ENCODE results near the gene SSH2. TPM values are rescaled to one million over a fixed set of nuclear protein-coding genes. Genes with fewer than 3 reads are reported as not detected.

The SSH2 gene
- total RNA-seq, 1 donor from 2014 or later = 37.6 TPM

GRCh38 chr17:29640981-29641642, 288.9 kb downstream of the SSH2 start:
- H3K9me3 ChIP-seq = no peaks in the 10 kb centered on the region
- no peaks in the 10 kb centered on the region for H3K36me3 ChIP-seq
- peak overlapping the region; percentile 87 for H3K27ac ChIP-seq
- H3K4me3 ChIP-seq = no peak overlapping the region
- H3K4me1 ChIP-seq = peaks cover 73% of the 10 kb centered on the region
- TF ChIP-seq, protein P1, sequence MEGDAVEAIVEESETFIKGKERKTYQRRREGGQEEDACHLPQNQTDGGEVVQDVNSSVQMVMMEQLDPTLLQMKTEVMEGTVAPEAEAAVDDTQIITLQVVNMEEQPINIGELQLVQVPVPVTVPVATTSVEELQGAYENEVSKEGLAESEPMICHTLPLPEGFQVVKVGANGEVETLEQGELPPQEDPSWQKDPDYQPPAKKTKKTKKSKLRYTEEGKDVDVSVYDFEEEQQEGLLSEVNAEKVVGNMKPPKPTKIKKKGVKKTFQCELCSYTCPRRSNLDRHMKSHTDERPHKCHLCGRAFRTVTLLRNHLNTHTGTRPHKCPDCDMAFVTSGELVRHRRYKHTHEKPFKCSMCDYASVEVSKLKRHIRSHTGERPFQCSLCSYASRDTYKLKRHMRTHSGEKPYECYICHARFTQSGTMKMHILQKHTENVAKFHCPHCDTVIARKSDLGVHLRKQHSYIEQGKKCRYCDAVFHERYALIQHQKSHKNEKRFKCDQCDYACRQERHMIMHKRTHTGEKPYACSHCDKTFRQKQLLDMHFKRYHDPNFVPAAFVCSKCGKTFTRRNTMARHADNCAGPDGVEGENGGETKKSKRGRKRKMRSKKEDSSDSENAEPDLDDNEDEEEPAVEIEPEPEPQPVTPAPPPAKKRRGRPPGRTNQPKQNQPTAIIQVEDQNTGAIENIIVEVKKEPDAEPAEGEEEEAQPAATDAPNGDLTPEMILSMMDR (IDR thresholded peaks at IDR 0.05) = no peak
- TF ChIP-seq POLR2AphosphoS5 (IDR thresholded peaks at IDR 0.05; ENCODE audit: insufficient read depth in 1 of 2, low read depth in 1 of 2) = peak in 1 of 2 donors; percentile 41
- intact Hi-C loops (cut with DNase I) = no loop called here
- no peaks in the 10 kb centered on the region for H3K27me3 ChIP-seq
- no peak for DNase-seq (ENCODE audit: extremely low spot score in 2 of 2)

GRCh38 chr17:29640413-29640812, 289.6 kb downstream of the SSH2 start:
- no peaks in the 10 kb centered on the region for H3K9me3 ChIP-seq
- no peaks in the 10 kb centered on the region for H3K36me3 ChIP-seq
- intact Hi-C loops (cut with DNase I) = no loop called here
- no peak overlapping the region for H3K4me3 ChIP-seq
- TF ChIP-seq POLR2A (IDR thresholded peaks at IDR 0.05) (no peak), POLR2AphosphoS5 (IDR thresholded peaks at IDR 0.05; ENCODE audit: insufficient read depth in 1 of 2, low read depth in 1 of 2) (no peak)
- TF ChIP-seq, protein P1 (IDR thresholded peaks at IDR 0.05) = no peak
- H3K27ac ChIP-seq = peak overlapping the region; percentile 87
- no peak for DNase-seq (ENCODE audit: extremely low spot score in 2 of 2)
- H3K27me3 ChIP-seq = no peaks in the 10 kb centered on the region
- H3K4me1 ChIP-seq = peaks cover 67% of the 10 kb centered on the region

DNA sequence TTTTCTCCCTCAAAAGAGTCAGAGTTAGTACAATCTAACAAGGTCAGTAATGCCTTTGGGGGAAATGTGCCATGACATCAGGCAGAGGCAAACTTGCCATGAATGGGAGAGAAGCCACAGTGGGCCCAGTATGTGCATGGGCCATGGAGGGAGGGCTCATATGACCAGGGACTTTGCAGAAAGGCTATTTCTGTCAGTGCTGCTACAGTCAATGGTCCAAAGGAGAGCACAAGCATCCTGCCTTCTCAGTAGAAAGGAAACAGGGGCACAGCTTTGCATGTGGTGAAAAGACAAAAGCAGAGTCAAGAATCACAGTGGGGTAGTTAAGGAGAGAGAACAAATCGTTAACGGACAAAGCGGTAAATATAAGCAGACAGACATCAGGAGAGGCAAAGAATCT, 296.1 kb downstream of the SSH2 start:
- Histone ChIP-seq H3K4me1 (peaks cover 2% of the 10 kb centered on the region), H3K4me3 (no peak overlapping the region), H3K9me3 (no peaks in the 10 kb centered on the region), H3K36me3 (peaks cover 0 to 18% of the 10 kb centered on the region in 2 donors), H3K27ac (no peak overlapping the region), H3K27me3 (no peaks in the 10 kb centered on the region)
- intact Hi-C loops (cut with DNase I) = loop anchor here (5.0 kb wide), 1 partner anchor 143 kb away; no protein-coding TSS in a partner anchor
- DNase-seq (ENCODE audit: extremely low spot score in 2 of 2) = no peak
- TF ChIP-seq POLR2A (IDR thresholded peaks at IDR 0.05) (no peak), POLR2AphosphoS5 (IDR thresholded peaks at IDR 0.05; ENCODE audit: insufficient read depth in 1 of 2, low read depth in 1 of 2) (no peak)
- TF ChIP-seq, protein P1 (IDR thresholded peaks at IDR 0.05) = no peak

DNA sequence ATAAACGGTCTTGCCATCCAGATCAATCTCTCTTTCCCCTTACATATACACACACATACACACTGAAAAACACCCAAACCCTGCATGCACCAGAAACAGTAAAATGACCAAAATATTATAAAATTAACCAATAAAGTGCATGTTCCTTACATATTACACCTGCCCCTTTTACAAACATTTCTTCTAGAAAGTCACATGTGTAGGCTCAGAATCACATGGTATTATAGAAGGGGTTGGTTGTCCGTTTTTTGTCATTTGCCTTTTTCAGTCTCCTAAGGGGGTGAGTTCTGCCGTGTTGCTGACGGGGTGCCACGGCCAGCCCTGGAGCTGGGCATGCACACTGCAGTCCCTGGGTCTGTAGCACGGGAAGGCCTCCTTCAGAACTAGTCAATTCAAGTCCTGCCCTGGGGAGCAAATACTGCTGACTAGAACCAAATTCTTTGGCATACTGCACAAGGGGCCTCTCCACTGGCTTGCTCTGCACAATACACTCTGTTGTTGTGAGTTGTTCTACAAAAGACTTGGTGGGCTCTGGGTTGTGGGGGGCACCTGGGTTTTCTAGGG, 299.3 kb downstream of the SSH2 start:
- H3K27me3 ChIP-seq = no peaks in the 10 kb centered on the region
- peaks cover 0 to 18% of the 10 kb centered on the region in 2 donors for H3K36me3 ChIP-seq
- no peak overlapping the region for H3K27ac ChIP-seq
- TF ChIP-seq, protein P1 (IDR thresholded peaks at IDR 0.05) = no peak
- TF ChIP-seq POLR2A (IDR thresholded peaks at IDR 0.05) (no peak), POLR2AphosphoS5 (IDR thresholded peaks at IDR 0.05; ENCODE audit: insufficient read depth in 1 of 2, low read depth in 1 of 2) (no peak)
- no peaks in the 10 kb centered on the region for H3K9me3 ChIP-seq
- peaks cover 5% of the 10 kb centered on the region for H3K4me1 ChIP-seq
- H3K4me3 ChIP-seq = no peak overlapping the region
- DNase-seq (ENCODE audit: extremely low spot score in 2 of 2) = no peak
- intact Hi-C loops (cut with DNase I) = loop anchor here (5.0 kb wide), 1 partner anchor 147 kb away; no protein-coding TSS in a partner anchor

DNA sequence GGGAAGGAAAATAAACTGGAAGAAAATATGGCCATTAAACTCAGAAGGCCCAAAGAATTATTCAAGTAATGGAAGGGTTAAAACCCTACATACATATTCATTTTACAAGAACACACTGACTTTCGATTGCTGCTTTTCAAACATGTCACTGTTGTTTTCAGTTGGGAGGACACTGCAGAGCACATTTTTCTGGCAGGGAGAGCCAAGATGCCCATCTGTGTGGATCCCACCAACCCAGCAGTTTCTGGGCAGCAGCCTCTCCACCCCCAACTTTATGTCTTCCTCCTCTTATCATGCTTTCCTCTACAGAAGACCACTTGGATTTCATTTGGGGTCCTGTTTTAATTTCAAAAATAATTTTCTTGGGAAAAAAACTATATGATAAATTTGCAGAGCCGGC, 300.2 kb downstream of the SSH2 start:
- Histone ChIP-seq H3K4me3 (no peak overlapping the region), H3K27ac (no peak overlapping the region), H3K4me1 (peaks cover 12% of the 10 kb centered on the region), H3K36me3 (peaks cover 0 to 18% of the 10 kb centered on the region in 2 donors), H3K27me3 (no peaks in the 10 kb centered on the region), H3K9me3 (no peaks in the 10 kb centered on the region)
- TF ChIP-seq, protein P1 (IDR thresholded peaks at IDR 0.05) = no peak
- TF ChIP-seq POLR2AphosphoS5 (IDR thresholded peaks at IDR 0.05; ENCODE audit: insufficient read depth in 1 of 2, low read depth in 1 of 2) (no peak), POLR2A (IDR thresholded peaks at IDR 0.05) (no peak)
- no peak for DNase-seq (ENCODE audit: extremely low spot score in 2 of 2)
- intact Hi-C loops (cut with DNase I) = loop anchor here (5.0 kb wide), 1 partner anchor 147 kb away; no protein-coding TSS in a partner anchor
